Thoracic aorta (tissue), 2 donors: ENCODE data around the gene SNX14. TPM values are rescaled to one million over a fixed set of nuclear protein-coding genes. Genes with fewer than 3 reads are reported as not detected.
A peak's percentile ranks its signal among the peaks of the same experiment; 100 is the strongest.
"Not testable (repeated sequence)": the region's sequence is repeated elsewhere in the genome, so short reads cannot be mapped to it uniquely, and the experiment has no call there.

Experiments used
- ATAC-seq: fragments of 150-250 bp; one replicate; pipeline ENCODE4 v1.8.0; 2017; ENCODE audit warnings: low read depth; ENCODE audit not compliant: insufficient number of reproducible peaks, low FRiP score
- DNase-seq: peaks from one replicate; pipeline ENCODE4 v3.0.0-alpha.2; 2020; ENCODE audit warnings: low spot score
- H3K27ac ChIP-seq, 2 donors: fragments of 200-600 bp; sonication (generic); 1 replicate in 1 of 2; 2 replicates in 1 of 2; pipeline ENCODE4 v1.5.1; 2016; ENCODE audit warnings: mild to moderate bottlenecking in 2 of 2, moderate library complexity in 2 of 2
- H3K27me3 ChIP-seq: fragments of 200-600 bp; sonication (generic); replicated peaks from 2 replicates; pipeline ENCODE4 v1.6.0; 2016; ENCODE audit warnings: mild to moderate bottlenecking; ENCODE audit not compliant: insufficient read depth
- H3K36me3 ChIP-seq: fragments of 200-600 bp; sonication (generic); one replicate; pipeline ENCODE4 v1.5.1; 2016
- H3K4me1 ChIP-seq, 2 donors: fragments of 200-600 bp; sonication (generic); 1 replicate in 1 of 2; 2 replicates in 1 of 2; pipeline versions ENCODE4 v1.5.1 to v1.6.0; 2016; ENCODE audit warnings: low read depth in 2 of 2, mild to moderate bottlenecking in 1 of 2; ENCODE audit not compliant: control insufficient read depth in 1 of 2
- H3K4me3 ChIP-seq: fragments of 200-600 bp; sonication (generic); 2 replicates; pipeline ENCODE4 v1.5.1; 2016; ENCODE audit warnings: mild to moderate bottlenecking
- H3K9me3 ChIP-seq: fragments of 200-600 bp; sonication (generic); 2 replicates; pipeline ENCODE4 v1.5.1; 2016
- CTCF ChIP-seq: fragments of 200-600 bp; sonication (generic); IDR thresholded peaks from one replicate; pipeline ENCODE4 v1.5.1; 2019; ENCODE audit warnings: antibody characterized with exemption
- total RNA-seq, 2 donors: library from RNA; depleted of rRNA; stranded (reverse); fragments of >200 nt; gene quantifications; one replicate each; pipeline versions ENCODE4 v1.1.0 to v1.2.3, GENCODE V29; 2016

Gene SNX14
- total RNA-seq, 2 donors from 2014 or later: 66.5 to 131 TPM

- H3K4me3 ChIP-seq: peak overlapping the region; percentile 80
- H3K9me3 ChIP-seq: no peaks in the 10 kb centered on the region
- ATAC-seq (no peak), DNase-seq (no peak)
- H3K27me3 ChIP-seq: no peaks in the 10 kb centered on the region
- peaks cover 24 to 48% of the 10 kb centered on the region in 2 donors for H3K4me1 ChIP-seq
- peaks cover 15% of the 10 kb centered on the region for H3K36me3 ChIP-seq
- H3K27ac ChIP-seq: no peak overlapping the region
- no peak for TF ChIP-seq CTCF
These were observed 47.2 kb upstream of the SNX14 start for GRCh38 chr6:85640821-85641220.

GRCh38 chr6:85637579-85637978, 43.9 kb upstream of the SNX14 start:
- ATAC-seq (no peak), DNase-seq (no peak)
- H3K36me3 ChIP-seq: peaks cover 33% of the 10 kb centered on the region
- no peaks in the 10 kb centered on the region for H3K9me3 ChIP-seq
- H3K4me3 ChIP-seq: no peak overlapping the region
- no peak for TF ChIP-seq CTCF
- no peaks in the 10 kb centered on the region for H3K27me3 ChIP-seq
- H3K27ac ChIP-seq: no peak overlapping the region
- peaks cover 24 to 44% of the 10 kb centered on the region in 2 donors for H3K4me1 ChIP-seq

- DNase-seq (no peak), ATAC-seq (no peak)
- TF ChIP-seq CTCF: no peak
- no peak overlapping the region for H3K4me3 ChIP-seq
- H3K27ac ChIP-seq: no peak overlapping the region
- peaks cover 8 to 19% of the 10 kb centered on the region in 2 donors for H3K4me1 ChIP-seq
- no peaks in the 10 kb centered on the region for H3K27me3 ChIP-seq
- H3K36me3 ChIP-seq: peaks cover 57% of the 10 kb centered on the region
- H3K9me3 ChIP-seq: no peaks in the 10 kb centered on the region
These were observed 38.7 kb upstream of the SNX14 start for GRCh38 chr6:85632164-85632942.

GRCh38 chr6:85631117-85631516, 37.5 kb upstream of the SNX14 start:
- not testable (repeated sequence) for H3K4me3 ChIP-seq, ATAC-seq, H3K27ac ChIP-seq, DNase-seq, H3K27me3 ChIP-seq, H3K9me3 ChIP-seq
- Histone ChIP-seq H3K4me1 (peaks cover 3 to 19% of the 10 kb centered on the region in 2 donors), H3K36me3 (peaks cover 51% of the 10 kb centered on the region)

GRCh38 chr6:85628353-85628752, 34.7 kb upstream of the SNX14 start:
- ATAC-seq (no peak), DNase-seq (no peak)
- H3K36me3 ChIP-seq: peaks cover 32% of the 10 kb centered on the region
- no peak for TF ChIP-seq CTCF
- no peaks in the 10 kb centered on the region for H3K27me3 ChIP-seq
- H3K9me3 ChIP-seq: no peaks in the 10 kb centered on the region
- peaks cover 14 to 45% of the 10 kb centered on the region in 2 donors for H3K4me1 ChIP-seq
- H3K4me3 ChIP-seq: no peak overlapping the region
- no peak overlapping the region for H3K27ac ChIP-seq
